Endothelial cell of umbilical vein (primary cell): ENCODE measurements around the gene VPS8. TPM values are rescaled to one million over a fixed set of nuclear protein-coding genes. Genes with fewer than 3 reads are reported as not detected.

Source experiments
- BruUV-seq: library from RNA; stranded (reverse); fragments of 400-500 nt; replicated peaks from 2 replicates; lab custom pipeline; 2021; lab: Mats Ljungman, UMichigan
- CTCF ChIA-PET: fragments of 300-600, 350-600 bp; sonication (Branson Sonifier 250); formaldehyde crosslinking; loops from one replicate; lab custom pipeline; 2021; ENCODE audit warnings: antibody characterized with exemption, inconsistent platforms; lab: Charles Lee
- POLR2A ChIA-PET: fragments of 300-600, 350-600 bp; sonication (Branson Sonifier 250); formaldehyde crosslinking; loops from one replicate; lab custom pipeline; 2021; ENCODE audit warnings: antibody characterized with exemption, inconsistent platforms; lab: Charles Lee
- DNase-seq: peaks from one replicate; pipeline ENCODE4 v3.0.0-alpha.2; 2011; ENCODE audit warnings: low read depth, low spot score
- FAIRE-seq: peaks from 2 replicates; lab custom pipeline; 2011; peaks lifted over from hg19 to GRCh38; lab: Jason Lieb, UNC
- H2AFZ ChIP-seq: 2 replicates; pipeline ENCODE4 v1.6.0; 2012; ENCODE audit warnings: low read depth, low read length, control low read depth, inconsistent platforms
- H3K27ac ChIP-seq: 2 replicates; pipeline ENCODE4 v1.5.1; 2011; ENCODE audit warnings: low read depth, mild to moderate bottlenecking, control low read depth, low read length, moderate library complexity; ENCODE audit not compliant: insufficient read depth
- H3K27me3 ChIP-seq, 2 experiments: 2 replicates each; pipeline versions ENCODE4 v1.6.0 to v1.6.1; 2011; ENCODE audit warnings: low read length in 2 of 2, mixed read lengths in 1 of 2; ENCODE audit not compliant: control insufficient read depth in 2 of 2, insufficient read depth in 2 of 2
- H3K36me3 ChIP-seq, 2 experiments: 2 replicates in 1 of 2; 3 replicates in 1 of 2; pipeline ENCODE4 v1.5.1; 2011; ENCODE audit warnings: low read length in 2 of 2, mild to moderate bottlenecking in 1 of 2, moderate library complexity in 1 of 2; ENCODE audit not compliant: control insufficient read depth in 2 of 2, insufficient read depth in 2 of 2; ENCODE audit errors: extremely low read depth in 1 of 2
- H3K4me1 ChIP-seq: 3 replicates; pipeline ENCODE4 v1.5.1; 2011; ENCODE audit warnings: mild to moderate bottlenecking, low read length; ENCODE audit not compliant: control insufficient read depth, insufficient read depth; ENCODE audit errors: extremely low read depth
- H3K4me2 ChIP-seq: 2 replicates; pipeline ENCODE4 v1.6.1; 2011; ENCODE audit warnings: low read length, control low read depth, mixed read lengths; ENCODE audit not compliant: insufficient read depth
- H3K4me3 ChIP-seq, 3 experiments: fragments of 200-600 bp in 1 of 3; sonication (generic), shearing (Covaris generic) in 1 of 3; replicated peaks in 1 of 3; 2 replicates each; pipeline ENCODE4 v1.5.1; 2011 to 2016; ENCODE audit warnings: control low read depth in 3 of 3, low read length in 3 of 3, mild to moderate bottlenecking in 2 of 3, inconsistent platforms in 1 of 3, low read depth in 1 of 3, moderate library complexity in 1 of 3; ENCODE audit not compliant: insufficient read depth in 1 of 3
- H3K79me2 ChIP-seq: 2 replicates; pipeline ENCODE4 v1.6.0; 2012; ENCODE audit warnings: low read length, inconsistent platforms; ENCODE audit not compliant: control insufficient read depth, insufficient read depth
- H3K9ac ChIP-seq: replicated peaks from 2 replicates; pipeline ENCODE3; 2011; ENCODE audit warnings: low read length, control low read depth; ENCODE audit not compliant: insufficient read depth; ENCODE audit errors: extremely low read depth
- H3K9me1 ChIP-seq: replicated peaks from 3 replicates; pipeline ENCODE4 v1.6.0; 2011; ENCODE audit warnings: mild to moderate bottlenecking, low read length; ENCODE audit not compliant: control insufficient read depth, insufficient read depth; ENCODE audit errors: extremely low read depth
- H3K9me3 ChIP-seq: replicated peaks from 2 replicates; pipeline ENCODE4 v1.5.1; 2012; ENCODE audit warnings: low read length, inconsistent platforms; ENCODE audit not compliant: control insufficient read depth, insufficient read depth
- H4K20me1 ChIP-seq: replicated peaks from 2 replicates; pipeline ENCODE3; 2011; ENCODE audit warnings: mild to moderate bottlenecking, low read length; ENCODE audit not compliant: control insufficient read depth, insufficient read depth; ENCODE audit errors: extremely low read depth
- EZH2 ChIP-seq: IDR thresholded peaks from 2 replicates; pipeline ENCODE4 v1.6.1; 2012; ENCODE audit warnings: borderline replicate concordance, low read depth, mild to moderate bottlenecking, moderate library complexity, low read length, inconsistent platforms; ENCODE audit not compliant: severe bottlenecking
- FOS ChIP-seq: IDR thresholded peaks from 2 replicates; pipeline ENCODE4 v1.6.1; 2011; ENCODE audit warnings: mild to moderate bottlenecking, low read length, moderate library complexity, borderline replicate concordance; ENCODE audit not compliant: insufficient read depth
- GATA2 ChIP-seq: IDR thresholded peaks from 2 replicates; pipeline ENCODE4 v1.7.0; 2011; ENCODE audit warnings: low read depth, mild to moderate bottlenecking, moderate library complexity, mixed read lengths, low read length; ENCODE audit not compliant: insufficient read length, insufficient read depth
- JUN ChIP-seq: IDR thresholded peaks from 2 replicates; pipeline ENCODE4 v1.6.1; 2011; ENCODE audit warnings: borderline replicate concordance, low read depth; ENCODE audit not compliant: insufficient read length, insufficient read depth
- MYC ChIP-seq: IDR thresholded peaks from one replicate; pipeline ENCODE4 v1.6.1; 2011; ENCODE audit warnings: mild to moderate bottlenecking, low read depth, low read length
- POLR2A ChIP-seq: IDR thresholded peaks from 2 replicates; pipeline ENCODE4 v1.6.1; 2012; ENCODE audit warnings: low read depth, mild to moderate bottlenecking, control low read depth, low read length
- POLR2AphosphoS5 ChIP-seq: IDR thresholded peaks from 2 replicates; pipeline ENCODE4 v1.6.1; 2012; ENCODE audit warnings: low read depth, mild to moderate bottlenecking, control low read depth, low read length, moderate library complexity; ENCODE audit not compliant: insufficient read depth
- dilution Hi-C: fragments of 300-500 bp; cut with MboI; formaldehyde crosslinking; loops from one replicate; pipeline ENCODE4 v1.15.0; 2019; ENCODE audit warnings: low sequenced_read_pairs; ENCODE audit not compliant: extremely low pct_ligation_motif_present
- intact Hi-C: fragments of 100-400 bp; cut with micrococcal nuclease; formaldehyde crosslinking; loops from one replicate; pipeline ENCODE4 v1.10.0; 2022
- polyA plus RNA-seq, 4 experiments: library from polyadenylated mRNA; depleted of rRNA in 3 of 4; stranded (reverse) in 3 of 4; unstranded in 1 of 4; fragments of >200 nt; gene quantifications; 2 replicates each; pipeline versions ENCODE4 v1.2.1 to v1.2.3, GENCODE V29; 2011 to 2012; ENCODE audit warnings: missing spikeins in 1 of 4
- total RNA-seq: library from RNA; stranded (reverse); gene quantifications from 2 replicates; pipeline ENCODE4 v1.2.3, GENCODE V29; 2021

The VPS8 gene
- total and polyA plus RNA-seq, 2 donors (not counting 3 experiments of a cell fraction or from before 2014, with no cell fraction given) = 13.7 to 51.6 TPM

- POLR2A ChIA-PET = no interaction called here
- BruUV-seq = no TSS peak
- dilution Hi-C loops (no loop called here), intact Hi-C loops (no loop called here)
- H3K27ac ChIP-seq = no peak overlapping the region
- TF ChIP-seq JUN (no peak), EZH2 (no peak), MYC (no peak), POLR2A (no peak), GATA2 (no peak), POLR2AphosphoS5 (no peak), FOS (no peak)
- no peak overlapping the region for H2AFZ ChIP-seq
- H4K20me1 ChIP-seq = no peaks in the 10 kb centered on the region
- H3K79me2 ChIP-seq = no peaks in the 10 kb centered on the region
- H3K27me3 ChIP-seq = peaks cover 21 to 29% of the 10 kb centered on the region in 2 experiments
- H3K9me3 ChIP-seq = no peaks in the 10 kb centered on the region
- CTCF ChIA-PET = no interaction called here
- H3K9me1 ChIP-seq = no peaks in the 10 kb centered on the region
- FAIRE-seq (peak; percentile 66), DNase-seq (peak; percentile 6)
- no peak overlapping the region for H3K4me2 ChIP-seq
- H3K36me3 ChIP-seq = no peaks in the 10 kb centered on the region
- no peak overlapping the region for H3K4me3 ChIP-seq
- no peaks in the 10 kb centered on the region for H3K4me1 ChIP-seq
- H3K9ac ChIP-seq = no peak overlapping the region
Observed at GRCh38 chr3:184805351-184806038, 6.5 kb upstream of the VPS8 start.
